ENCODE data around the gene SH3BGRL. TPM values are rescaled to one million over a fixed set of nuclear protein-coding genes. Genes with fewer than 3 reads are reported as not detected.

Gene SH3BGRL
- total RNA-seq, 4 donors from 2014 or later = 37.0 to 97.5 (median 68.1) TPM

DNA sequence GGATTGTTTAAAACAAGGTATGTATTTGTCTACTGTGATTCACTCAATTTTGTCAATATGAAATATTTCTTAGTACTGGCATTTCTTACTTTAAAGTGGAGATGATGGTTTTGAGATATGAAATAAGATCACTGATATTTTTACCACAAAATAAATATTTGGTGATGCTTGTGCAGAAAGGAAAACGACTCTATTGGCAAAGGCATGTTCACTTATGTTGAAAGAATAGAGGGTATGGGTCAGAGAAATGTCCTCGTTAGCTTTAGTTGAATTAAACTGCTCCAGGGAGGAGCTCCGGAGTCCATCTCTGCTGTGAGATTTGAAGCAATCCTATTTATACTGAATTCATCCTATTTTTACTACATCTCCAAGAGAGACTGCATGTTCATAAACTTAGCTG is 84.2 kb downstream of the SH3BGRL start:
- no peak for DNase-seq
- no peaks in the 10 kb centered on the region for H3K27me3 ChIP-seq
- 66% methylated on average over 3 of the region's 3 CpGs; no CpG with 5 or more reads in 1 of the 2 donors for WGBS, 2 donors (ENCODE audit: low coverage in 1 of 2)
- no peaks in the 10 kb centered on the region for H3K4me1 ChIP-seq
- H3K27ac ChIP-seq = no peak overlapping the region
- H3K4me3 ChIP-seq = no peak overlapping the region
- H3K36me3 ChIP-seq = no peaks in the 10 kb centered on the region
- TF ChIP-seq POLR2AphosphoS5 (IDR thresholded peaks at IDR 0.05) (no peak), POLR2A (IDR thresholded peaks at IDR 0.05) (no peak), EP300 (IDR thresholded peaks at IDR 0.05; ENCODE audit: low read depth) (no peak)
- intact Hi-C loops (cut with DNase I; ENCODE audit: low total_unique reads) = no loop called here
- in situ Hi-C loops (cut with MboI; ENCODE audit: low pct_ligation_motif_present in 1 of 4, low pct_unique_long_range_greater_than_20kb in 1 of 4, low sequenced_read_pairs in 3 of 4) = no loop called here
- H3K9me3 ChIP-seq = no peaks in the 10 kb centered on the region

DNA sequence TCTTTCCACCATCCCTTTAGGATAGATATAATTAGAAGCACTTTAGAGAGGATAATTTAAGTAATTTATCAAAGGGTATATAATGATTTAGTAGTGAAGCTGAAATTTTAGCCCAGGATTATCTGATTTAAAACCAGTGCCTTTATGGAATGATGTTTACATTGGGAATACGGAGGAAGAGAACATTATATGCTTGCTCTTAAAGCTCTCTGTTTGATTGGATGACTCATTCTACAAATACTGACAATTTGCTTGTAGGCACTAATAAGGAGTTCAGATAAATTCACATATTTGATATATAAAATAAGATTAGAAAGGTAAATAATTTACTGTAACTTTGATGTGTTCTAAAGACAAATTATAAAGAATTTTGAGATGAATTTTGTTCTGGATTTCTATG is 84.7 kb downstream of the SH3BGRL start:
- in situ Hi-C loops (cut with MboI; ENCODE audit: low pct_ligation_motif_present in 1 of 4, low pct_unique_long_range_greater_than_20kb in 1 of 4, low sequenced_read_pairs in 3 of 4) (no loop called here), intact Hi-C loops (cut with DNase I; ENCODE audit: low total_unique reads) (no loop called here)
- no peaks in the 10 kb centered on the region for H3K4me1 ChIP-seq
- H3K9me3 ChIP-seq = no peaks in the 10 kb centered on the region
- H3K36me3 ChIP-seq = no peaks in the 10 kb centered on the region
- H3K4me3 ChIP-seq = no peak overlapping the region
- TF ChIP-seq EP300 (IDR thresholded peaks at IDR 0.05; ENCODE audit: low read depth) = no peak
- TF ChIP-seq, protein P1, sequence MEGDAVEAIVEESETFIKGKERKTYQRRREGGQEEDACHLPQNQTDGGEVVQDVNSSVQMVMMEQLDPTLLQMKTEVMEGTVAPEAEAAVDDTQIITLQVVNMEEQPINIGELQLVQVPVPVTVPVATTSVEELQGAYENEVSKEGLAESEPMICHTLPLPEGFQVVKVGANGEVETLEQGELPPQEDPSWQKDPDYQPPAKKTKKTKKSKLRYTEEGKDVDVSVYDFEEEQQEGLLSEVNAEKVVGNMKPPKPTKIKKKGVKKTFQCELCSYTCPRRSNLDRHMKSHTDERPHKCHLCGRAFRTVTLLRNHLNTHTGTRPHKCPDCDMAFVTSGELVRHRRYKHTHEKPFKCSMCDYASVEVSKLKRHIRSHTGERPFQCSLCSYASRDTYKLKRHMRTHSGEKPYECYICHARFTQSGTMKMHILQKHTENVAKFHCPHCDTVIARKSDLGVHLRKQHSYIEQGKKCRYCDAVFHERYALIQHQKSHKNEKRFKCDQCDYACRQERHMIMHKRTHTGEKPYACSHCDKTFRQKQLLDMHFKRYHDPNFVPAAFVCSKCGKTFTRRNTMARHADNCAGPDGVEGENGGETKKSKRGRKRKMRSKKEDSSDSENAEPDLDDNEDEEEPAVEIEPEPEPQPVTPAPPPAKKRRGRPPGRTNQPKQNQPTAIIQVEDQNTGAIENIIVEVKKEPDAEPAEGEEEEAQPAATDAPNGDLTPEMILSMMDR (IDR thresholded peaks at IDR 0.05) = no peak
- TF ChIP-seq POLR2AphosphoS5 (IDR thresholded peaks at IDR 0.05) = no peak
- no peak for TF ChIP-seq POLR2A (IDR thresholded peaks at IDR 0.05)
- H3K27me3 ChIP-seq = no peaks in the 10 kb centered on the region
- H3K27ac ChIP-seq = no peak overlapping the region
- 41 to 75% methylated on average over 1 of the region's 1 CpG for WGBS, 2 donors (ENCODE audit: low coverage in 1 of 2)
- no peak for DNase-seq

DNA sequence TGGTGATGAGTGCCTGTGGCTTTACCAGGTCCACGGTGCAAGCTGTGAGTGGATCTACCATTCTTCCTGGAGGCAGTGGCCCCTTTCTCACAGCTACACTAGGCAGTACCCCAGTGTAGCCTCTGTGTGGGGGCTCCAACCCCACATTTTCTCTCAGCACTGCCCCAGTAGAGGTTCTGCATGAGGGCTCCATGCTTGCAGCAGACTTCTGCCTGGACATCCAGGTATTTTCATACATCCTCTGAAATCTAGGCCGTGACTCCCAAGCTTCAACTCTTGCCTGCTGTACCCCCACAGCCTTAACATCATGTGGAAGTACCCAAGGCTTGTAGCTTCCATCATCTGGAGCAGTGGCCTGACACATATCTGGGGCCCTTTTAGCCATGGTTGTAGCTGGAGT is 90.1 kb downstream of the SH3BGRL start:
- TF ChIP-seq POLR2A (IDR thresholded peaks at IDR 0.05) = no peak
- no peak for TF ChIP-seq POLR2AphosphoS5 (IDR thresholded peaks at IDR 0.05)
- TF ChIP-seq, protein P1 (IDR thresholded peaks at IDR 0.05) = no peak
- no peak for TF ChIP-seq EP300 (IDR thresholded peaks at IDR 0.05; ENCODE audit: low read depth)
- intact Hi-C loops (cut with DNase I; ENCODE audit: low total_unique reads) = no loop called here
- Histone ChIP-seq H3K4me1 (no peaks in the 10 kb centered on the region), H3K27me3 (no peaks in the 10 kb centered on the region), H3K4me3 (no peak overlapping the region), H3K27ac (no peak overlapping the region), H3K36me3 (no peaks in the 10 kb centered on the region), H3K9me3 (no peaks in the 10 kb centered on the region)
- WGBS, 2 donors (ENCODE audit: low coverage in 1 of 2) = 86% methylated on average over 2 of the region's 2 CpGs; no CpG with 5 or more reads in 1 of the 2 donors
- in situ Hi-C loops (cut with MboI; ENCODE audit: low pct_ligation_motif_present in 1 of 4, low pct_unique_long_range_greater_than_20kb in 1 of 4, low sequenced_read_pairs in 3 of 4) = no loop called here
- no peak for DNase-seq

DNA sequence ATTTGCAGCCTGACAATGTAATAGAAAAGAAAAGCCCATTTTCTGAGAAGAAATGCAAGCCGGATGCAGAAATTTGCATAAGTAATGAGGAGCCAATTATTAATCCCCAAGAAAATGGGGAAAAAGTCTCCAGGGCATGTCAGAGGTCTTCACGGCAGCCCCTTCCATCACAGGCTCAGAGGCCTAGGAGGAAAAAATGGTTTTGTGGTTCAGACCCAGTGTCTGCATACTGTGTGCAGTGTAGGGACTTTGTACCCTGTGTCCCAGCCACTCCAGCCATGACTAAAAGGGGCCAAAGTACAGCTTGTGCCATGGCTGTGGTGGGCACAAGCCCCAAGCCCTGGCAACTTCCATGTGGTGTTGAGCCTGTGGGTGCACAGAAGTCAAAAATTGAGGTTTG is 92.2 kb downstream of the SH3BGRL start:
- Histone ChIP-seq H3K9me3 (no peaks in the 10 kb centered on the region), H3K36me3 (no peaks in the 10 kb centered on the region), H3K27me3 (no peaks in the 10 kb centered on the region), H3K27ac (no peak overlapping the region), H3K4me3 (no peak overlapping the region), H3K4me1 (no peaks in the 10 kb centered on the region)
- TF ChIP-seq, protein P1 (IDR thresholded peaks at IDR 0.05) = no peak
- TF ChIP-seq POLR2A (IDR thresholded peaks at IDR 0.05) = no peak
- no peak for TF ChIP-seq POLR2AphosphoS5 (IDR thresholded peaks at IDR 0.05)
- TF ChIP-seq EP300 (IDR thresholded peaks at IDR 0.05; ENCODE audit: low read depth) = no peak
- in situ Hi-C loops (cut with MboI; ENCODE audit: low pct_ligation_motif_present in 1 of 4, low pct_unique_long_range_greater_than_20kb in 1 of 4, low sequenced_read_pairs in 3 of 4) = no loop called here
- WGBS, 2 donors (ENCODE audit: low coverage in 1 of 2) = 100% methylated on average over 1 to 2 of the region's 2 CpGs
- no peak for DNase-seq
- intact Hi-C loops (cut with DNase I; ENCODE audit: low total_unique reads) = no loop called here

DNA sequence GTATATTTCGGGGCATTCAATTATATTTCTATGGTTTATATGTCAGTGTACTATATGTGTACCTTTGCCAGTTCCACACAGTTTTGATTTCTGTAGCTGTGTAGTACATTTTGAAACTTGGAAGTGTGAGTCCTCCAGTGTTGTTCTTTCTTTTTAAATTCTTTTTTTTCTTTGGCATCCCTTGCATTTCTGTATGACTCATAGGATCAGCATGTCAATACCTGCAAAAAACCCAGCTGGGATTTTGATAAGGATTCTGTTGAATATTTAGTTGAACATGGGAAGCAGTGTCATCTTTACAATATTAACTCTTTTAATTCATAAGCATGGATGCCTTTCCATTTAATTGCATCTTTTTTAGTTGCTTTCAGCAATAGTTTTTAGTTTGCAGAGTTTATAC is 100.0 kb downstream of the SH3BGRL start:
- Histone ChIP-seq H3K4me3 (no peak overlapping the region), H3K27me3 (no peaks in the 10 kb centered on the region), H3K4me1 (no peaks in the 10 kb centered on the region), H3K9me3 (no peaks in the 10 kb centered on the region), H3K36me3 (no peaks in the 10 kb centered on the region), H3K27ac (no peak overlapping the region)
- intact Hi-C loops (cut with DNase I; ENCODE audit: low total_unique reads) (no loop called here), in situ Hi-C loops (cut with MboI; ENCODE audit: low pct_ligation_motif_present in 1 of 4, low pct_unique_long_range_greater_than_20kb in 1 of 4, low sequenced_read_pairs in 3 of 4) (no loop called here)
- TF ChIP-seq POLR2A (IDR thresholded peaks at IDR 0.05) (no peak), POLR2AphosphoS5 (IDR thresholded peaks at IDR 0.05) (no peak), EP300 (IDR thresholded peaks at IDR 0.05; ENCODE audit: low read depth) (no peak)
- TF ChIP-seq, protein P1 (IDR thresholded peaks at IDR 0.05) = no peak
- 79 to 89% methylated on average over 1 of the region's 1 CpG for WGBS, 2 donors (ENCODE audit: low coverage in 1 of 2)
- DNase-seq = no peak

All from transverse colon (tissue), 4 donors.